ENCODE measurements around the gene SEBOX.

The SEBOX gene

DNA sequence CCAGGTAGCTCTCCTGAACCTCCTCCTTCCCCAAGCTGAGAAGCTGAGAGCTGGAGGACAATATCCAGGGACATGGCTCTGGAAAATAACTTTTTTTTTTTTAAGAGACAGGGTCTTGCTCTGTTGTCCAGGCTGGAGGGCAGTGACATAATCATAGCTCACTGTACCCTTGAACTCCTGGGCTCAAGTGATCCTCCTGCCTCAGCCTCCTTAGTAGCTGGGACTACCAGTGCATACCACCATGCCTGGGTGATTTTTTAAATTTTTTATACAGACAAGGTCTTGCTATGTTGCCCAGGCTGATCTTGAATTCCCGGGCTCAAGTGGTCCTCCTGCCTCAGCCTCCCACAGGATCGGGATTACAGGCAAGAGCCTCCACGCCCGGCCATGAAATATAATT is 34.8 kb upstream of the SEBOX start:
- H3K9me2 ChIP-seq (replicated peaks; ENCODE audit: insufficient read depth, low read length) = no peaks in the 10 kb centered on the region
- H2AFZ ChIP-seq (ENCODE audit: low read length) = no peak overlapping the region
- DNase-seq = no peak
- no peak overlapping the region for H3K4me3 ChIP-seq (ENCODE audit: low read length)
- H3F3A ChIP-seq (ENCODE audit: insufficient read depth, low read length) = no peaks in the 10 kb centered on the region
- TF ChIP-seq EZH2phosphoT487 (IDR thresholded peaks at IDR 0.05; ENCODE audit: low read length) (no peak), EZH2 (optimal IDR thresholded peaks at IDR 0.05; ENCODE audit: low read depth, low read length) (no peak), CTCF (IDR thresholded peaks at IDR 0.05; ENCODE audit: low read length) (no peak)
- H3K27ac ChIP-seq (ENCODE audit: low read length) = no peak overlapping the region
- H3K4me1 ChIP-seq (ENCODE audit: low read length) = no peaks in the 10 kb centered on the region
- H3K27me3 ChIP-seq (replicated peaks; ENCODE audit: insufficient read depth, low read length) = no peaks in the 10 kb centered on the region
- H3K4me2 ChIP-seq (ENCODE audit: low read depth, low read length) = no peak overlapping the region
- H4K20me1 ChIP-seq (ENCODE audit: insufficient read depth, low read length) = no peaks in the 10 kb centered on the region
- no peak overlapping the region for H3K9ac ChIP-seq (ENCODE audit: low read length)
- no peaks in the 10 kb centered on the region for H3K9me3 ChIP-seq (replicated peaks; ENCODE audit: insufficient read depth, low read length)
- H3K36me3 ChIP-seq (replicated peaks; ENCODE audit: insufficient read depth, low read length) = no peaks in the 10 kb centered on the region
- H3K79me2 ChIP-seq (ENCODE audit: low read length) = no peaks in the 10 kb centered on the region

DNA sequence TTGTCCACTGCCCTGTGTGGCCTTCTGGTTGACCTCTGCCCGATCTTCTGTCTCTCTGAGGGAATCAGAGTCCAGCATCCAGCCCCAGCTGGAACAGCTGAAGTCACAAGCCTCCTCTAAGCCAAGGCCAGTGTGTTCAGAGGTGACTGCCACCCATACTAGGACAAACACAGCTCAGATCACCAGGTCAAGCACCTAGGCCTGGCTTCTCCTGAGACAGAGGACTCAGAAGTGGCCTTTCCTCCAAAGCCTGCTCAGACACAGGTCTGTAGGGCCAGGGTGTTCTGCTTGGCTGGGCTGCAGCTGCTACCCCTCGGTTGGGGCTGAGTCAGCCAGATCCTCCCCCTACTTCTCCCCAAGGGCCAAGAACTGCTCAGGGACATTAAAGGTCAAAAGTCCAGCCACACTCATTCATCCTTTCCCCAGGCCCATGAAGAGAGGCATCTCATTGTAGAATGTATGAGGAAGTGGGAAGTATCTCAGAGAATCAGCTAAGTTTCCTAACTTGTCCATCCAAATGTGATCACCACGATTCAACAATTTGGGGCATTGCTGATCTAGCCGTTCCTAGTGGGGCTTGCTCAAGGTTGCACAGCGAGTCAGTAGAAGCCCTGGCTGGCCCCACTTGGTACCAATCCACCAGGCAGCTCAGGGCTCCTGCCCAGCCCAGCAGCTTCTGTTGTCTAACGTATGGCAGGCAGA is 33.4 kb upstream of the SEBOX start:
- Histone ChIP-seq H3K9ac (ENCODE audit: low read length) (no peak overlapping the region), H3K4me1 (ENCODE audit: low read length) (no peaks in the 10 kb centered on the region), H3K4me3 (ENCODE audit: low read length) (no peak overlapping the region), H2AFZ (ENCODE audit: low read length) (no peak overlapping the region), H3K27ac (ENCODE audit: low read length) (no peak overlapping the region), H3K36me3 (replicated peaks; ENCODE audit: insufficient read depth, low read length) (no peaks in the 10 kb centered on the region), H3K9me2 (replicated peaks; ENCODE audit: insufficient read depth, low read length) (no peaks in the 10 kb centered on the region), H3K79me2 (ENCODE audit: low read length) (no peaks in the 10 kb centered on the region), H3K4me2 (ENCODE audit: low read depth, low read length) (no peak overlapping the region), H3F3A (ENCODE audit: insufficient read depth, low read length) (no peaks in the 10 kb centered on the region), H3K27me3 (replicated peaks; ENCODE audit: insufficient read depth, low read length) (no peaks in the 10 kb centered on the region), H3K9me3 (replicated peaks; ENCODE audit: insufficient read depth, low read length) (no peaks in the 10 kb centered on the region), H4K20me1 (ENCODE audit: insufficient read depth, low read length) (no peaks in the 10 kb centered on the region)
- DNase-seq = no peak
- TF ChIP-seq CTCF (IDR thresholded peaks at IDR 0.05; ENCODE audit: low read length) = no peak
- no peak for TF ChIP-seq EZH2 (optimal IDR thresholded peaks at IDR 0.05; ENCODE audit: low read depth, low read length)
- no peak for TF ChIP-seq EZH2phosphoT487 (IDR thresholded peaks at IDR 0.05; ENCODE audit: low read length)

DNA sequence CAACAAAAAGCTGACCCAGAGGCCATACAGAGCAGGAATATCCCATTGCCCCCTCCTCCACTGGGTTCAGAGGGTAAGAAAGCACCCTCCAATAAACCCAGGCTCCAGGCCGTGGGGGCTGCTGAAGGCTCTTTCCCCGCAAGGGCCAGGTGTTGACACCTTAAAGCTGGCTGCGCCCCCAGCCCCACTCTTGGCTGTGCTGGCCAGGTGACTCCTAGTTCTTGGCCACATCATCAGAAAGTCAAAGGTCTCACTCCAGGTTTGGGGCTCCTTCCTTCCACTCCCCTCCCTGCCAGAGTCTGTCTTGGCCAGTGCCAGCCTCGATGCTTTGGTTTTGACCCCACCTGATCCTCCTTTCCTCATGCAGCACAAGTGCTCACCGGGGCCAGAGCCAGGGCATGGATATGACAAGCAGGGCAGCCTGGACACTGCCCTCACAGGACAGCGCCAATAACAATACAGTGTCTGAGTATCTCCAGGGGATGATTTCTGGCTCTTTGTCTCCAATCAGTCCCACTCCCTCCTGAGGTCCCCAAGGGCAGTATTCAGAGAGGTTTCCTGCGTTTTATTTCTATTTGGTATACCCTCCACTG is 32.8 kb upstream of the SEBOX start:
- TF ChIP-seq CTCF (IDR thresholded peaks at IDR 0.05; ENCODE audit: low read length) = no peak
- TF ChIP-seq EZH2phosphoT487 (IDR thresholded peaks at IDR 0.05; ENCODE audit: low read length) = no peak
- no peak for TF ChIP-seq EZH2 (optimal IDR thresholded peaks at IDR 0.05; ENCODE audit: low read depth, low read length)
- Histone ChIP-seq H4K20me1 (ENCODE audit: insufficient read depth, low read length) (no peaks in the 10 kb centered on the region), H3K9me3 (replicated peaks; ENCODE audit: insufficient read depth, low read length) (no peaks in the 10 kb centered on the region), H3F3A (ENCODE audit: insufficient read depth, low read length) (no peaks in the 10 kb centered on the region), H3K79me2 (ENCODE audit: low read length) (no peaks in the 10 kb centered on the region), H3K27ac (ENCODE audit: low read length) (no peak overlapping the region), H3K4me1 (ENCODE audit: low read length) (no peaks in the 10 kb centered on the region), H3K36me3 (replicated peaks; ENCODE audit: insufficient read depth, low read length) (no peaks in the 10 kb centered on the region), H2AFZ (ENCODE audit: low read length) (no peak overlapping the region), H3K27me3 (replicated peaks; ENCODE audit: insufficient read depth, low read length) (no peaks in the 10 kb centered on the region), H3K9ac (ENCODE audit: low read length) (no peak overlapping the region), H3K9me2 (replicated peaks; ENCODE audit: insufficient read depth, low read length) (no peaks in the 10 kb centered on the region), H3K4me2 (ENCODE audit: low read depth, low read length) (no peak overlapping the region), H3K4me3 (ENCODE audit: low read length) (no peak overlapping the region)
- DNase-seq = no peak
